GM21723 (cell line): ENCODE measurements around the gene SLC22A1.

ENCODE experiments used
- ATAC-seq: cut with Tn5 transposase; IDR thresholded peaks from one replicate; pipeline ENCODE4 v1.9.1; 2021; ENCODE audit warnings: mild to moderate bottlenecking, moderate library complexity; ENCODE audit not compliant: unreplicated experiment

Gene SLC22A1

DNA sequence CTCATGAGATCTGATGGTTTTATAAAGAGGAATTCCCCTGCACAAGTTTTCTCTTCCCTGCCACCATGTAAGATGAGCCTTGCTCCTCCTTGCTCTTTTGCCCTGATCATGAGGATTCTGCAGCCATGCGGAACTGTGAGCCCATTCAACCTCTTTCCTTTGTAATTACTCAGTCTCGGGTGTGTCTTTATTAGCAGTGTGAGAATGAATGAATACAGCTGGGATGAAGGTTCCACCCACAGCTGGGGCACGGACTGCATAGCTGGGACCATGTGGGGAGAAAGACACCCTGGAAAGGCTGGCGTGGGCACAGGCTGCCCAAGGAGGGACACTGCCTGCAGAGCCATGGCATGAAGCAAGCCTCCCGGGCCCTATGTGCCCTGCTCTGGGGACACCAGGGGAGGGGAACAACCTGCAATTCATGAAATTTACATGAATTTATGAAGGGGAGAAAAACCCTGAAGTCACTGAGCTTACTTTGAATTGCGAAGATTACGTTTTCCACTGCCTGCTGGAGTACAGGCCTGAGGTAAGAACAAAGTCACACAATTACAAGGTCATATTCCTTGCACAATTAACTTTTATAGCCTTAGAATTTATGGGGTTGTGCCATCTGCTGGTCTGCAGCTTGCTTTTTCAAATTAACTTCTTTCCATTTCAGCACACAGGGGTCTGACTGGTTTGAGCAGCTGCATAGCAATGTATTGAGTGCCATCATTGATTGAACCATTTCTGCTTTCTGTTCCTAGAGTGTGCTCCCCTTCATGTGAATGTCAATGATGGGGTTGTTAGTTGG is 46.2 kb downstream of the SLC22A1 start:
- no peak for ATAC-seq

DNA sequence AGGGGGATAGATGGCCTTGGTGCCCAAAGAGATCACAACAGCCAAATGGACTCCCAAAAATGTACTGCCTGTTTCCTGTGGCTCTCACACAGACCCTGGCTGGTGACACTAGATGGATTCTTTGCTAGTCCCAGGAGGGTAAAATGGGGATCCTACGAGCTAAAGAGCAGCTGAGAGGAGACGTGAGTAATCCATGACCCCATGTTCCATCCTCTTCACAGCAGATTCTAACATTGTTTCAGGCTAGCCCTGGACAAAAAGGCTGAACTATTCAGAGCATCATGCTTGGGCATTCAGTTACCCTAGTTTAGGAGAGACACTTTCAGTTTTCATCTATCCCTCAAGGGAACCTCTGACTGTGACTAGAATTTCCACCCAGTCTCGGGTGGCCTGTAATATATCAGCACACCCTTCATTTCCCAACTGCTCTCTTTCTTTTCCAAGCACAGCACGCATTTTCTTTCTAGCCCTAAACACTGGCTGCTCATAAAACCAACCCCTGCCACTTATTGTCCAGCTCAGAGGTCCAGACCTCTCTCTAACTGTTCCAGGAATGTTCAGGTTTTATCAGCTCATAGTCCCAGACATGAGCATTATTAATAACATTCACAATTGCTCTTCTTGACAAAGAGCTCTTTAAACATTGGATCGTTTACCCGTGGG is 48.5 kb downstream of the SLC22A1 start:
- no peak for ATAC-seq

DNA sequence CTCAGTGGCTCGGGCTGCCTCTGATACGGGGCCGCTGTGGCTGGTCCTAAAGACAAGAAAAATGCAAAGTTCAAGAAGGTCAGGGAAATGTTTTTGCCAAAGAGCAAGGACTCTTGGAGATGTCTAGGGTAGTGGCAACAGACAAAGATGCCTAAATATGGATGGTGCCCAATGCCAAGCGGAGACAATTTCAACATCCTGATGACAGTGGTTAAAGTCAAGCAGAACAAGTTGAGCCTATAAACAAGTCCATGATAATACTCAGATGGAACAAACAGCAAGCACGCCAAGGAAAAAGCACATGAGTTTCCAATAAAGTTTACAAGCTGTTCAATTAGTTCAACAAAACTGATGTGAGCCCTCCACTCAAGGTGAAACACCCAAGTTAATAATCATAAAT is 51.1 kb downstream of the SLC22A1 start:
- ATAC-seq, result no peak

DNA sequence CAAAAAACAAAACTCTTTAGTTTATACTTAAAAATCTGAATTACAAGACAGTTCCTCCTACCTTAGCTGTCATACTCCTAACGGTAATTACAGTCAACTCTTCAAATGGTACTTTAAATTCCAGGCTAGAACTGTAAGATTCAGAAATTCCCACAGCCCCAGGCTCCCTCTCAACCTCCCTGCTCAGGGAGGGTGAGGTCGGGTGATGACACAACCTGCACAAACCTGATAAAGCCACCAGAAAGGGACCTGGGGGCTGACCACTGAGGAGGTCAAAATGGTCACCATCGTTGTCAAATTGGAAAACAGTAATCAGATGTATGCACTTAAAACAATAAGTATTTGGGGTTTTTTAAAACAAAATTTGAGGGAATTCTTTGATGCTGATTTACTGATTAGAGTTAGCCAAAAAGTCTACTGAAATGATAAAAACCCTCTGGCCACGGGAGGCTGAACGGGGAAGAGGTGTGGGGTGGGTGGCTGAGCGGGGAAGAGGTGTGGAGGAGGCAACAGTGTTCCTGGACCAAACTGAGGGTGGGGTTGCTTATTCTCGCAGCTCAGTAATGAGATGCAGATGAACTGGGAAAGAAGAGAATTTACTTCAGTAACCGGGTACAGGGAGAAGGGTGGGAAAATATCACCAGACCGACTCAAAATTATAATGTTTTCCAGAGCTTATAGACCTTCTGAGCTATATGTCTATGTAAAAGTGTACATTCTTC is 52.4 kb downstream of the SLC22A1 start:
- no peak for ATAC-seq

DNA sequence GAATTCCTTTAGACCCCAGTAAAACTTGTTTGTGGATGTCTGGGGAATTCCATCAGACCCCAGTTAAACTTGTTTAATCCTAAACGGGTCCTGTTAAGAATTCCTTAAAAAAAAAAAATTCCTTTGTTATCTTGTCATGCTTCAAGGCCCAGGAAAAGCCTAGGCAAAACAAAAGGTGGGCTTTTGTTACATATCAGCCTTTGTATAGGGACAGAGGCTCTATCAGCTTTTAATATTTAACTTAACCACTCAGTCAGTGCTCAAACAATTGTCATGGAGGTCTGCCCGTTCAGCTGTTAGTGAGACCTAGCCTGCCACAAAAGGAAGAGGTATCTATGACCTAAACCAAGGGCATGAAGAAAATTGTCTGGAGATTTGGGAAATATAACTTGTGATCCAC is 53.1 kb downstream of the SLC22A1 start:
- ATAC-seq, result no peak

DNA sequence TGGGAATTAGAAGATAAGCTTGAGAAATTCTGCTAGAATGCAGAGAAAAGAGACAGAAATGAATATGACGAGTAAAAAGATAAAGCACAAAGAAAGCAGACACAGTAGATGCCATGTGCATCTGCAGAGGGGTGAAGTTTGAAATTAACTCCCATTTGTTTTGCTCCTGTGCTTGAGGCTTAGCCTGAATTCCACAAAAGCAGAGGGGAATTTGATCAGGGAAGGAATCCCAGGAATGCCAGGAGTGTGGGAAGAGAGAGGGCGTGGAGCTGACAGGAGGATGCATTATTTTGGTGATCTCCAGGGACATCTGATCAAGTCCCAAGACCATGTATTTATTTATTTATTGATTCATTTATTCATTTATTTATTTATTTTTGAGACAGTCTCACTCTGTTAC is 55.6 kb downstream of the SLC22A1 start:
- no peak for ATAC-seq

DNA sequence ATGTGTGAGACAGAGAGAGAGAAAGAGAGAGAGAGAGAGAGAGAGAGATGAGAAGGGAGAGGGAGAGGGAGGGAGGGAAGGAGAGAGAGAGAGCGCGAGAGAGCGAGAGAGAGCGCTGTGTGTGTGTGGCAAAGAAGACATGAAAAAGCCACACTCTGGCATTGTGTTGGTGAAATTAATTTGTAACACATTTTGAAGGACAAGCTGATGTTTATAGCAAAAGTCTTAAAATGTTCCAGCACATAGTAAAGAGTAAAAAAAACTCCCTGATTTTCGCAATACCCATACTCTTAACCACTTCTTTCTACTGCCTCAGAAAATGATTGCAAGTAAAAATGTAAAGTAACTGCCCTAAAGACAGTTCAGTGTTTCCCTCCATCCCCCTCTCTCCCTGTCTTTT is 56.7 kb downstream of the SLC22A1 start:
- ATAC-seq, result no peak

DNA sequence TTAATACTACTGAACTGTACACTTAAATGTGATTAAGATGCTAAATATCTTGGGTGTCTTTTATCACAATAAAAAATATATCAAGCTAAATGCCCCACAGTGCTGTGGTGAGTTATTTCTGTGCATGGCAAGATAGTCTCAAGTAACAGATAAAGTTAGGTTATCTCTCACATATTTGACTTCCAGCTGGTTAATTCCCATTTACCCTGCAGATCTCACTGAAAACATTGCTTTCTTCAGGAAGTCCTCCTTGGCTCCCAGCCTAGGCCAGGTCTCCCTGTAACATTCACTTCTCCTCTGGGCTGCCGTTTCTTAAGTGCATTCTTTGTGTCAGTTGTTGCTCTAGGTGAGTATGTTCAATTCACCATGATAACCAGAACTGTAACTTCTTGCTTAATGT is 59.1 kb downstream of the SLC22A1 start:
- ATAC-seq, result no peak

DNA sequence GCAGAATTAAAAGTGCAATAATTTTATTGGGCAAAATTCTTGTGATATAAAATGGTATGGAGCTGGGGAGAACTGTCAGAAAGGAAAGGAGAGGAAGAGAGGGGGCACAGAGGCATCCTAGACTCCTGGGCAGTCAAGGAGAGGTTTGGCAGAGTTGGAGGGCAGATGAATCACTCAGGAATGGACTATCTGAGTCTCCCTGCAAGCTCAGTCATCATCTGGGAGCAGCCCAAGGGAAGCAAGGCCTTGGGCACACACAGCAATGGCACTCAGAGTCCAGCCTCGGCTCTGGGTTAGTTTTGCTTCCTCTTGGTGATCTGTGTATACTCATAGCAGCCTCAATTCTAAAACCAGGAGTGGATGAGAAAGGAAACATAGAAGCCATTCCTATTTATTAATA is 67.2 kb downstream of the SLC22A1 start:
- ATAC-seq, result no peak

DNA sequence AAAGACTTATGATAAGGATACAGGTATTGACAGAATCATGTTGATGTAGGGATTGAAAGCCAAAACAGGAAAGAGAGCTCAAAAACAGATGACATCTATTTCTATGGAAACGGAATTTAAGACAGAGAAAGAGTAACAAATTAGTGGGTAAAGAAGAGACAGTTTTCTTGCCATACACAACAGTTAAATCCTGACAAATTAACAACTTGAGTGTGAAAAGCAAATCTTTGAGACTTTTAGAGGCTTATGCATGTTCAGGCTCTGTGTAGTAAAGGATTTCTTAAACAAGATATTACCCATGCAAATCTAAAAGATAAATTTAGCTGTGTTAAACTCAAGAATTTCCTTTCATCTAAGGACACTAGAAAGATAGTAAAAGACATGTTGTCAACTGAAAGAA is 68.5 kb downstream of the SLC22A1 start:
- ATAC-seq, result no peak

DNA sequence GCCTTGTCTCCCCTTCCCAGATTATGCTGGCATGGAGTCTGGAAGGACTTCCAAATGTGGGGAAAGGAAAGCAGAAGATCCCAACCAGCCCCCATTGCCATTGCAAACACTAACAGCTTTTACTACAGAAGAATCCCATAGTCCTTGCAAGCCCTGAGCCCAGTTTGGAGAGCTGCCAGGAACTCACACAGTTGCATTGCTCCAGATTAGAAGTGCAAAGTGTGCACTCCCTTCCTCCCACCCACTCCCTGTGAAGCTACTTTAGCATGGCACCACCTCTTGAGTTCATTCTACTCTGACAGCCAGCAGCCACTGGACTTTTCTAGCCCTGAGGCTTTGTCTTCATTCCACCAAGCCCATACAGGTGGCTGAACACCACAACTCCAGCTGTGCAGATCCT is 69.4 kb downstream of the SLC22A1 start:
- no peak for ATAC-seq

DNA sequence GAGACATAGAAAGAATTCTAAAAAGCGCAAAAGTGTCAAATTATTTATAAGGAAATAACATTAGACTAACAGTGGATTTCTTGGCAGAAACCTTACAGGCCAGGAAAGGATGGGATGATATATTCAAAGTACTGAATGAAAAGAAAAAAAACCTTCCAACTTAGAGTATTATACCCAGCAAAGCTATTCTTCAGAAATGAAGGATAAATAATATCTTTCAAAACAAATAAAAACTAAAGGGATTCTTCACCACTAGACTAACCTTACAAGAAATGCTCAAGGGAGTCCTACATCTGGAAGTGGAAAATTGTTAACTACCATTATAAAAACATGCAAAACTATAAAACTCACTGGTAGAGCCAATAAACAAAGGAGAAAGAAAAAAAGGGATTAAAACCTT is 71.2 kb downstream of the SLC22A1 start:
- no peak for ATAC-seq

DNA sequence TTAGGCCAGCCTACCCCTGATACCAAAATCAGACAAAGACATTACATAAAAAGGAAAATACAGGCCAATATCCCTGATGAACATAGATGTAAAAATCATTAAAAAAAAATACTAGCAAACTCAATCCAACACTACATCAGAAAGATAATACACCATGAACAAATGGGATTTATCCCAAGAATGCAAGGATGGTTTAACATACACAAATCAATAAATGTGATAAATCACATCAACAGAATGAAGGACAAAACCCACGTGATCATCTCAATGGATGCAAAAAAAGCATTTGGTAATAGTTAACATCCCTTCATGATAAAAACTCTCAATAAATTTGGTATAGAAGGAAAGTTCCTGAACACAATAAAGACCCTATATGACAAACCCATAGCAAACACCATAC is 73.2 kb downstream of the SLC22A1 start:
- ATAC-seq, result no peak

DNA sequence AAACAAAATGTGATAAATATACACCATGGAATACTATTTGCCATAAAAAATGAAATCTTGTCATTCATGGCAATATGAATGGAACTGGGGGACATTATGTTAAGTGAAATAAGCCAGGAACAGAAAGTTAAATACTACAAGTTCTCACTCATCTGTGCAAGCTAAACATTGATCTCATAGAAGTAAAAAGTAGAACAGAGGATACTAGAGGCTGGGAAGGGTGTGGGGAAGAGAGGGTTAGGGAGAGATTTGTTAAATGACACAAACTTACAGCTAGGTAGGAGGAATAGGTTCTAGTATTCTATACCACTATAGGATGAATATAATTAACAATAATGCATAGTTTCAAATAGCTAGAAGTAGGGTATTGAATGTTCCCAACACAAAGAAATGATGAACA is 76.0 kb downstream of the SLC22A1 start:
- no peak for ATAC-seq

DNA sequence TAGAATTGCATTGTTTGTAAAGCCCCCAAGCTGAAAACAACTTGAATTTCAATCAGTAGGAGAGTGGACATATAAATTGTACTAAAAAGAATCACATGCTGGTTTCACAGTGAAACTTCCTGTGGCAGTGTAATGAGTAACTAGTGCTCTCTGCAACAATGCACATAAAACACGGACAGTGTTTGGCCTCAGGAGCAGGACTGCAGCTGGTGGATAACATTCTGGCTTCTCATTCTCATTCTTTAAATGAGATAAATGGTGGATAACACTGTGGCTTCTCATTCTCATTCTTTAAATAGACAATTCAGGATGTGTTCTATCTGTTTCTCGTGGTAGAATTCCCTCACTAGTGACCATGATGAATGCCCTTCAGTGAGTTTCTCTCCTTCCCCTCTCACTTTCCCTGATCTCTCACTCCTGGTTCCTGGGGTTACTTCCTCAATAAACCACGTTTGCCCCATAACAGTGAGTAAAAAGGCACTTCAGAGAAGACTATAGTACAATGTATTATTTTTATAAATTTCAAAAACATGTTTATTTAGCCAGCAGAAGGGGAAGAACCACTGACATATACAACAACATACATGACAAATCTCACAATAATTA is 77.1 kb downstream of the SLC22A1 start:
- peak; percentile 61 for ATAC-seq

DNA sequence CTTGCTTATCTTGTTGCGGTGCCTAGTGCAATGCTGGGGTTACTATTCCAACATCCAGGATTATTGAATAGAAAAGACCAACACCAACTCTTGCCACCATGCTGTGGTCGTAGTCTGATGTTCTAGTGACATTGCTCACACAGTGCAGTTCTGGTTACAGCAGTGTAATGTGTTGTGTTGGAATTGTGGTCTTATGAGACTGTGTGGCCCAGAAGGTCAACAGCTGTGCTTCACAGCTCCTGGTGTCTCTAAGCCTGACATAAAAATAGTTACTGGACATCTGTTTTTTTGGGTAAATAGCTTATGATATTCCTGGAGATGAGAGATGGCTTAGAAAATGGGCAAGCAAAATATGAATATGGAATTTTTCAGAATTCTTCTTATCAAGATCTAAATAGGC is 79.4 kb downstream of the SLC22A1 start:
- ATAC-seq, result no peak

DNA sequence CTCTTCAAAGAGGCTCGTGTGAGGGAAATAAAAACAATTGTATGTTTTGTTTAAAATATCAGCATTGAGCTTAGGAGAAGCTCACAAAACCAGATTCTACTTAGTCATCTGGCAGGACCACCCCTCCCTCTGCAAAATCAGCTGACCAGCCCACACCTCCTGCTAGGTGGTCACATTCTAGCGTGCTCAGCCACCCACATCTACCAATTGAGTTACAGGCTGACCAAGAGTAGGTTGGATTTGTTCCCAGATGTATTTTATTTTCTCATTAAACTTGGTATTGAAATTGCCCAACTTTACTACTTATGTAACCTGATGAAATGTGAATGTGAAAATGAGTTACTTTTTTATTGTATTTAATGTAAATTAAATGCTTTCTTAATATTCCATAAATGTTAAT is 80.8 kb downstream of the SLC22A1 start:
- ATAC-seq, result no peak

DNA sequence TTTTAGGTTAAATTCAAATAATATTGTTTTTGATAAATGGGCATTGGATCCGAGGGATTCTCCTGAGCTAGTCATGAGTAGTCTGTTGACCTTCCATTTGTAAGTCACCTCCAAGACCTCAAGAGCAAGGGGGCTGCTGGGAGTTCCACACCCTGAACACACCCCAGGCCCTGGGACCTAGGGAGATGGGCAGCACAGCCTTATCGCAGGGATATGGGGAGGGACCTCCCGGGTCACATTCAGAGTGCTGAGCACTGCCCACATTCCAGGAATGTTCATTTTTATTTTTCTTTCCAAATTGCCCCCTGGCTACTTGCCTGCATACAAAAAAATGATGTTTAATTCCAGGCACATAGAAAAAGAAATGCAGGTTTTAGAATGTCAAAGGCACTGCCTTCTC is 81.5 kb downstream of the SLC22A1 start:
- ATAC-seq, result no peak

DNA sequence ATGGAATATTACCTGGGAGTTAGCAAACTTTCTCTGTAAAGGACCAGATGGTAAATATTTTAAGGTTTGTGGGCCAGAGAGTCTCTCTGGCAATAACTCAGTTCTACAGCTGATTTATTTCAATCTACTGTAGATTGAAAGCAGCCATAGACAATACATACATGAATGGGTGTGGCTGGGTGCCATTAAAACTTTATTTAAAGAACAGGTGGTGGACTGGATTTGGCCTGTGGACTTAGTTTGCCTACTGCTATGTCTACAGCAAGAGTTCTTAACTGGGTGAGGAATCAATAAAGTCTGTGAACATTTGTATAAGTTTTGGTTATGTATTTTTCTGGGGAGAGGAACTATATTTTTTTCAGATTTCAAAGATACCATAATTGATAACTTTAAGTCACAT is 81.9 kb downstream of the SLC22A1 start:
- ATAC-seq, result no peak

DNA sequence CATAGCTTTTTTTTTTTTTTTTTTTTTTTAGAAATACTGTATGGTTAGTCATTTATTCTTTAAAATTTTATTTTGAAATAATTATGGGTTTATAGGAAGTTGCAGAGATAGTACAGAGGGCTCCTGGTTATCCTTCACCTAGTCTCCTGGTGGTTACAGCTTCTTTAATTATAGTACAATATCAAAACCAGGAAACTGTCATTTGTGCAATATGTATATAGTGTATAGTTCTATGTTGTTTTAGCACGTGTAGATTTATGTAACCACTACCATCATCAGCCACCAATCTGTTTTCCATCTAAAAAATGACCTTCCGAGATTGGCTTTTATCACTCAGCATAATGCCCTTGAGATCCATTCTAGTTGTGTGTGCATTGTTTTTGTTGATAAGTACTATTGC is 82.3 kb downstream of the SLC22A1 start:
- no peak for ATAC-seq

DNA sequence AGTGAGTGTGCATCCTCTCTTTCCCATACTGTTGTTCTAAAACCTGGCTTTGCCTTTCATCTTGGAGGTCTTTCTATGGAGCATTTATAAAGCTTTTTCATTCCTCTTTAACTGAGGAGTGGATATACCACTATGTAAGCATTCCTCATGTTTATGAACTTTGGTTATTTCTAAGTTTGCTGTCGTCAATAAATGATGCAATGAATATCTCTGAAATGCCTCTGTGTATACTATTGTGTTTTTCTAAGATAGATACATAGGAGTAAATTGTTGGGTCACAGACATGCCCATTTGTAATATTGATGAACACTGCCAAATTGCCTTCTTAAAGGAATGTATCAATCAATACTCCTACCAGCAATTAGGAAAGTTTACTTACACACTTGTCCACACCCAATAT is 83.1 kb downstream of the SLC22A1 start:
- ATAC-seq, result no peak

DNA sequence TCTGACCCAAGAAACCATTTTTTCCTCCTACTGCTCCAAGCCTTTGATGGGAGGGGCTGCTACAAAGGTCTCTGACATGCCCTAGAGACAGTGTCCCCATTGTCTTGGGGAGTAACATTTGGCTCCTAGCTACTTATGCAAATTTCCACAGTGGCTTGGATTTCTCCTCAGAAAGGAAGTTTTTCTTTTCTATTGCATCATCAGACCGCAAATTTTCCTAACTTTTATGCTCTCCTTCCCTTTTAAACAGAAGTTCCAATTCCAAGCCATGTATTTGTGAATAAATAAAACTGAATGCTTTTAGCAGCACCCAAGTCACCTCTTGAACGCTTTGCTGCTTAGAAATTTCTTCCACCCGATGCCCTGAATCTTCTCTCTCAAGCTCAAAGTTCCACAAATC is 86.0 kb downstream of the SLC22A1 start:
- ATAC-seq, result no peak
